ENCODE results near the gene KCTD17.

DNA sequence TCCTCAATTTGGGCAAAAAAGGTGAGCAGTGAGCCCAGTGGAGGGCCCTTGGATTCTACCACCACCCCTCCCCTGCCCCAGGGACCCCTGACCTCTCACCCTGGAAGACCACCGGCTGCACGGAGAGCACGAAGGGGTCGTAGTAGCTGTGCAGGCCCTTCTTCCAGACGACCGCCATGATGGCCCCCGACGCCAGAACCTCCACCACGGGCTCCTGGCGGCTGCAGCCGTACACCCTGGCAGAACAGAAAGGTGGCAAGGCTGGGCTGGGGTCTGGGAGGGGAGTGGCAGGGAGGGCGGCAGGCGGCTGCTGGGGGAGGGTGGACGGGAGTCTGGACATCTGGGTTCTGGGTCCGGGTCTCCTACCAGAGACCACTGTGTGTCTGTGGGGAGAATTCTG, 34.6 kb downstream of the KCTD17 start:
- TF ChIP-seq POLR2A (IDR thresholded peaks at IDR 0.05; ENCODE audit: low read depth, low read length): no peak
- no peak for TF ChIP-seq POLR2AphosphoS5 (IDR thresholded peaks at IDR 0.05; ENCODE audit: low read depth, low read length)
- TF ChIP-seq TAF1 (IDR thresholded peaks at IDR 0.05; ENCODE audit: low read depth, low read length): no peak

Measured in GM12891 (cell line).